H1 (cell line): ENCODE data around the gene RASD2. TPM values are rescaled to one million over a fixed set of nuclear protein-coding genes. Genes with fewer than 3 reads are reported as not detected.
A peak's percentile ranks its signal among the peaks of the same experiment; 100 is the strongest.

Source experiments
- CTCF ChIA-PET: fragments of 300-600 bp; sonication (Branson Sonifier 250); formaldehyde crosslinking; loops from one replicate; lab custom pipeline; 2021; ENCODE audit not compliant: partially characterized antibody; lab: Charles Lee
- POLR2A ChIA-PET: fragments of 300-600 bp; sonication (Branson Sonifier 250); formaldehyde crosslinking; loops from one replicate; lab custom pipeline; 2021; ENCODE audit warnings: inconsistent platforms; ENCODE audit not compliant: partially characterized antibody; lab: Charles Lee
- DNase-seq, 2 experiments: peaks; one replicate each; pipeline versions ENCODE4 v3.0.0 to v3.0.0-alpha.2; 2010 to 2022; ENCODE audit warnings: low spot score in 2 of 2, low read depth in 1 of 2, mixed read lengths in 1 of 2
- FAIRE-seq: peaks from 2 replicates; lab custom pipeline; 2011; peaks lifted over from hg19 to GRCh38; lab: Jason Lieb, UNC
- H2AFZ ChIP-seq: 2 replicates; pipeline ENCODE4 v1.8.1; 2012; ENCODE audit warnings: low read length, inconsistent platforms
- H2AK5ac ChIP-seq: 2 replicates; pipeline ENCODE4 v1.6.1; 2013; ENCODE audit warnings: low read depth, low read length
- H2BK120ac ChIP-seq: replicated peaks from 2 replicates; pipeline ENCODE3; 2013; ENCODE audit warnings: low read depth, low read length, inconsistent platforms
- H2BK12ac ChIP-seq: 2 replicates; pipeline ENCODE4 v1.6.1; 2013; ENCODE audit warnings: low read depth, low read length
- H2BK15ac ChIP-seq: 2 replicates; pipeline ENCODE4 v1.6.1; 2013; ENCODE audit warnings: low read length
- H2BK20ac ChIP-seq: 2 replicates; pipeline ENCODE4 v1.6.1; 2013; ENCODE audit warnings: low read length
- H2BK5ac ChIP-seq: 2 replicates; pipeline ENCODE4 v1.6.1; 2013; ENCODE audit warnings: low read depth, low read length
- H3K14ac ChIP-seq: 2 replicates; pipeline ENCODE4 v1.6.1; 2013; ENCODE audit warnings: inconsistent platforms; ENCODE audit not compliant: insufficient read length
- H3K18ac ChIP-seq: 2 replicates; pipeline ENCODE4 v1.6.1; 2013; ENCODE audit warnings: low read length; ENCODE audit errors: extremely low read depth
- H3K23ac ChIP-seq: 2 replicates; pipeline ENCODE4 v1.6.1; 2013; ENCODE audit warnings: inconsistent platforms; ENCODE audit not compliant: insufficient read length
- H3K23me2 ChIP-seq: 2 replicates; pipeline ENCODE4 v1.6.1; 2013; ENCODE audit warnings: low read depth, low read length
- H3K27ac ChIP-seq: 2 replicates; pipeline ENCODE4 v1.6.1; 2011; ENCODE audit warnings: low read depth, low read length, inconsistent platforms
- H3K27me3 ChIP-seq, 4 experiments: replicated peaks in 1 of 4; 1 replicate in 1 of 4; 2 replicates in 3 of 4; pipeline versions ENCODE4 v1.6.1 to v1.8.1; 2011 to 2013; ENCODE audit warnings: low read length in 3 of 4, mild to moderate bottlenecking in 3 of 4, inconsistent platforms in 2 of 4, mixed read lengths in 2 of 4, moderate library complexity in 1 of 4; ENCODE audit not compliant: control insufficient read depth in 3 of 4, insufficient read depth in 3 of 4; ENCODE audit errors: extremely low read depth in 1 of 4
- H3K36me3 ChIP-seq, 4 experiments: 2 replicates each; pipeline versions ENCODE4 v1.6.1 to v1.8.1; 2011 to 2013; ENCODE audit warnings: mild to moderate bottlenecking in 4 of 4, low read length in 3 of 4, moderate library complexity in 2 of 4, control low read depth in 1 of 4, inconsistent platforms in 1 of 4; ENCODE audit not compliant: insufficient read depth in 4 of 4, control insufficient read depth in 2 of 4
- H3K4ac ChIP-seq: replicated peaks from 2 replicates; pipeline ENCODE3; 2013; ENCODE audit warnings: low read length, low read depth, mixed read lengths, inconsistent platforms; ENCODE audit not compliant: insufficient read length
- H3K4me1 ChIP-seq, 4 experiments: replicated peaks in 1 of 4; 1 replicate in 1 of 4; 2 replicates in 3 of 4; pipeline versions ENCODE4 v1.6.1 to v1.8.1; 2011 to 2013; ENCODE audit warnings: low read length in 3 of 4, inconsistent platforms in 2 of 4, mixed read lengths in 1 of 4; ENCODE audit not compliant: insufficient read depth in 4 of 4, control insufficient read depth in 3 of 4
- H3K4me2 ChIP-seq, 2 experiments: 2 replicates each; pipeline versions ENCODE4 v1.6.1 to v1.8.1; 2011 to 2013; ENCODE audit warnings: low read depth in 2 of 2, low read length in 2 of 2, control low read depth in 1 of 2, inconsistent platforms in 1 of 2, mild to moderate bottlenecking in 1 of 2; ENCODE audit not compliant: insufficient read depth in 1 of 2
- H3K4me3 ChIP-seq, 4 experiments: fragments of 200-600, 300-600 bp in 1 of 4; sonication (generic), shearing (Covaris generic), sonication (Bioruptor Twin) in 1 of 4; 2 replicates each; pipeline versions ENCODE4 v1.5.1 to v1.8.1; 2011 to 2016; ENCODE audit warnings: low read length in 4 of 4, low read depth in 3 of 4, control low read depth in 2 of 4, inconsistent platforms in 2 of 4, mild to moderate bottlenecking in 2 of 4, mixed read lengths in 1 of 4, moderate library complexity in 1 of 4; ENCODE audit not compliant: insufficient read depth in 2 of 4; ENCODE audit errors: extremely low read depth in 1 of 4
- H3K56ac ChIP-seq: replicated peaks from 2 replicates; pipeline ENCODE3; 2013; ENCODE audit warnings: low read depth, mild to moderate bottlenecking, mixed read lengths, low read length, inconsistent platforms; ENCODE audit not compliant: insufficient read length
- H3K79me1 ChIP-seq: 2 replicates; pipeline ENCODE4 v1.6.1; 2013; ENCODE audit warnings: low read depth, low read length, control low read depth
- H3K79me2 ChIP-seq, 2 experiments: 2 replicates each; pipeline versions ENCODE4 v1.6.1 to v1.8.1; 2012 to 2013; ENCODE audit warnings: low read length in 2 of 2, mild to moderate bottlenecking in 2 of 2, inconsistent platforms in 1 of 2; ENCODE audit not compliant: insufficient read depth in 2 of 2, control insufficient read depth in 1 of 2
- H3K9ac ChIP-seq, 4 experiments: replicated peaks in 1 of 4; 1 replicate in 1 of 4; 2 replicates in 3 of 4; pipeline versions ENCODE4 v1.6.1 to v1.8.1; 2011 to 2013; ENCODE audit warnings: low read depth in 3 of 4, low read length in 3 of 4, control low read depth in 2 of 4, mild to moderate bottlenecking in 2 of 4, moderate library complexity in 2 of 4, inconsistent platforms in 1 of 4; ENCODE audit errors: extremely low read depth in 1 of 4
- H3K9me3 ChIP-seq, 2 experiments: 2 replicates each; pipeline versions ENCODE4 v1.6.1 to v1.8.1; 2012 to 2013; ENCODE audit warnings: mild to moderate bottlenecking in 2 of 2, moderate library complexity in 2 of 2, control low read depth in 1 of 2, inconsistent platforms in 1 of 2, low read depth in 1 of 2, low read length in 1 of 2, mixed read lengths in 1 of 2; ENCODE audit not compliant: insufficient read depth in 2 of 2
- H4K20me1 ChIP-seq, 2 experiments: replicated peaks in 1 of 2; 2 replicates each; pipeline versions ENCODE3 to v1.8.1; 2011 to 2013; ENCODE audit warnings: inconsistent platforms in 2 of 2, low read length in 2 of 2, mild to moderate bottlenecking in 1 of 2; ENCODE audit not compliant: insufficient read depth in 2 of 2, control insufficient read depth in 1 of 2
- H4K5ac ChIP-seq: 2 replicates; pipeline ENCODE4 v1.6.1; 2013; ENCODE audit warnings: low read length, low read depth, mixed read lengths, inconsistent platforms; ENCODE audit not compliant: insufficient read length
- H4K8ac ChIP-seq: 2 replicates; pipeline ENCODE4 v1.8.0; 2013; ENCODE audit warnings: mild to moderate bottlenecking, moderate library complexity, low read length, inconsistent platforms; ENCODE audit not compliant: insufficient read depth; ENCODE audit errors: extremely low read depth
- H4K91ac ChIP-seq: replicated peaks from 2 replicates; pipeline ENCODE3; 2013; ENCODE audit warnings: low read length, mixed read lengths, inconsistent platforms; ENCODE audit not compliant: insufficient read length
- CHD1 ChIP-seq: IDR thresholded peaks from 2 replicates; pipeline ENCODE4 v1.6.1; 2012; ENCODE audit warnings: low read depth, low read length, improper control_type of control experiment
- KDM1A ChIP-seq: fragments of 200-600, 300-600 bp; sonication (generic); IDR thresholded peaks from 2 replicates; pipeline ENCODE4 v1.7.1; 2016; ENCODE audit warnings: mild to moderate bottlenecking, low read length, borderline replicate concordance
- WGBS, 2 experiments: shearing (Covaris generic) in 1 of 2; methylation state at CpG; one replicate each; pipeline versions ENCODE4 v1.1.6 to v1.1.7; 2013 to 2015; ENCODE audit warnings: low lambda C conversion rate in 2 of 2, mixed read lengths in 2 of 2, inconsistent platforms in 1 of 2, low coverage in 1 of 2, missing lambda C conversion rate in 1 of 2; ENCODE audit not compliant: insufficient replicate concordance in 2 of 2, insufficient coverage in 1 of 2, insufficient read length in 1 of 2; ENCODE audit errors: extremely low coverage in 1 of 2, missing lambda C conversion rate in 1 of 2; 5-methylcytosine and 5-hydroxymethylcytosine counted together
- polyA plus RNA-seq, 7 experiments: library from polyadenylated mRNA; depleted of rRNA in 3 of 7; stranded (reverse) in 5 of 7; unstranded in 2 of 7; fragments of >200 nt in 5 of 7; fragments of 200-250 nt in 2 of 7; gene quantifications; 1 replicate in 5 of 7; 2 replicates in 1 of 7; 4 replicates in 1 of 7; pipeline versions ENCODE4 v1.2.1 to v1.2.3, GENCODE V29; 2011 to 2013; ENCODE audit warnings: missing spikeins in 2 of 7, mixed read lengths in 2 of 7
- total RNA-seq: library from RNA; stranded (reverse); fragmentation: NEBNext Ultra II Directional; extraction: Animal tissue kit (Norgen Biotek cat#: 25700); gene quantifications from 2 replicates; pipeline ENCODE4 v1.2.1, GENCODE V29; 2021

RASD2 gene
- total and polyA plus RNA-seq, 2 of the 8 experiments (the other 6 are each of a cell fraction or from before 2014, with no cell fraction given) = 1.9 to 5.1 TPM

GRCh38 chr22:35580351-35581022 is 39.9 kb downstream of the RASD2 start:
- H2BK5ac ChIP-seq = no peak overlapping the region
- no peak overlapping the region for H3K4me3 ChIP-seq
- POLR2A ChIA-PET = interaction anchor here (0.7 to 3.7 kb wide), 3 partner anchors 12 to 170 kb away, joined by 3 to 16 read pairs (median 4); no protein-coding TSS in a partner anchor
- no peak overlapping the region for H4K91ac ChIP-seq
- no peaks in the 10 kb centered on the region for H3K79me2 ChIP-seq
- H2BK20ac ChIP-seq = no peak overlapping the region
- no peak overlapping the region for H2AK5ac ChIP-seq
- no peak for FAIRE-seq
- H3K79me1 ChIP-seq = no peaks in the 10 kb centered on the region
- H3K14ac ChIP-seq = no peak overlapping the region
- H2BK15ac ChIP-seq = no peak overlapping the region
- no peak for TF ChIP-seq CHD1
- peak; percentile 71; the same call in 1 of the 2 replicates for TF ChIP-seq KDM1A
- TF ChIP-seq, all 59 proteins: peak for 1
- Histone ChIP-seq H2AFZ (no peak overlapping the region), H3K4me1 (no peaks in the 10 kb centered on the region), H3K27me3 (no peaks in the 10 kb centered on the region), H3K36me3 (no peaks in the 10 kb centered on the region), H3K23ac (no peak overlapping the region), H3K56ac (no peak overlapping the region), H3K4ac (no peak overlapping the region), H2BK120ac (no peak overlapping the region), H3K18ac (no peak overlapping the region), H2BK12ac (no peak overlapping the region), H4K8ac (peak overlapping the region; percentile 82; the same call in 1 of the 2 replicates), H3K23me2 (peaks cover 7% of the 10 kb centered on the region; the same call in 1 of the 2 replicates), H3K9me3 (no peaks in the 10 kb centered on the region), H4K5ac (no peak overlapping the region), H3K9ac (no peak overlapping the region), H4K20me1 (no peaks in the 10 kb centered on the region), H3K27ac (no peak overlapping the region), H3K4me2 (no peak overlapping the region)
- CTCF ChIA-PET = interaction anchor here (1.1 to 11.8 kb wide), 4 partner anchors 86 to 230 kb away, joined by 3 to 124 read pairs (median 5); no protein-coding TSS in a partner anchor
- DNase-seq = no peak
- WGBS, 2 experiments = 84% methylated on average over 10 of the region's 10 CpGs; no CpG with 5 or more reads in 1 of the 2 experiments
